Stromal cell of bone marrow (primary cell): Measurements from ENCODE around the gene SERBP1.
"Not testable (repeated sequence)": the region's sequence is repeated elsewhere in the genome, so short reads cannot be mapped to it uniquely, and the experiment has no call there.

Experiments
- DNase-seq: peaks from one replicate; pipeline ENCODE4 v3.0.0-alpha.2; 2012; ENCODE audit warnings: low read depth

Gene SERBP1

DNA sequence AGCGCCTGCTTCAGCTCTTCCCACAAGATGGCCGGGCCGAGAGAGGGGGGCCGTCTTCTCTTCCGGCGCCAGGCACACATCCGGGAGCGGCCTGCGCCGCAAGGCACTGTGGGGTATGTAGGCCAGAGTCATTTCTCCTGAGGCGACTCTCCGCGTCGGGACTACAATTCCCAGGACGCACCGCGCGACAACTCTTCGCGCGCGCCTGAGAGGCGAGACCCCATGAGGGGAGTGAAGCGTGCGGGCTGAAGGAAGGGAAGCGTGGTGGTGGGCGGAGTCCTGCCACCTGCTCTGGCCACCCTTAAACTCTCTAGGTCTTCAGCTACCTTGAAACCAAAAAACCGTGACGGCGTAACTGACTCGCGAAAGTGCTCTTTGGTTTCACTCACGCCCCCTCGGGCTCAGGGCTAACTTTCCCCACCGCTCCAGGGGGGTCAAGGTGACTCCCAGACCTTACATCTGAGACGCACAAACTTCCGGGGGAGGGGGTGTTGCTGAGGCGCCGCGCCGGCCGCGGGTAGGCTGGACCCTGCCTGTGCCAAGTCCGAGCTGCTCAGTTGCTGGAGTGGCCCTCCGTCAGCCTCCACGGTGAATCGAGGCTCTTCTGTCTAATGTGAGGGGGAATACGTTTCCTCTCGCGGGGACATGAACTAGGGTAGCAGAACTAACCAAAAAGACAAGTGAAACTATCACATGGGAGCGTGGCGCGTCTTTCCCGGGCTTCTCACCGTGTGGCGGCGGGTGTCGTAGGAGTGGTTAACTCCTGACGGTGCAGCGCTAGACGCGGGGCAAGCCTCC, at the start of gene SERBP1:
Gene SERBP1 (minus strand): TSS at position 45 of the 798 bp plus-strand sequence. CDS start 102 bp downstream, outside the sequence.
- DNase-seq: peak; percentile 88

GRCh38 chr1:67479146-67479891, 49.1 kb upstream of the SERBP1 start:
- peak; percentile 26 for DNase-seq

DNA sequence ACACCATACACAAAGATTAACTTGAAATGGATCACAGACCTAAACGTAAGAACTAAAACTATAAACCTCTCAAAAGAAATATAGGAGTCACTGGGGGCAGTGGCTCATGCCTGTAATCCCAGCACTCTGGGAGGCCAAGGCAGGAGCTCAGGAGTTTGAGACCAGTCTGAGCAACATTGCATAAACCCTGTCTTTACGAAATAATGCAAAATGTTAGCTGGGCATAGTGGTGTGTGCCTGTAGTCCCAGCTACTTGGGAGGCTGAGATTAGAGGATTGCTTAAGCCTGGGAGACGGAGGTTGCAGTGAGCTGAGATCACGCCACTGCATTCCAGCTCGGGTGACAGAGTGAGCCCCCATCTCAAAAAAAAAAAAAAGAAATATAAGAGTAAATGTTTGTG, 46.7 kb upstream of the SERBP1 start:
- DNase-seq: no peak

- DNase-seq: no peak
Measured at GRCh38 chr1:67476006-67476482, 45.8 kb upstream of the SERBP1 start.

DNA sequence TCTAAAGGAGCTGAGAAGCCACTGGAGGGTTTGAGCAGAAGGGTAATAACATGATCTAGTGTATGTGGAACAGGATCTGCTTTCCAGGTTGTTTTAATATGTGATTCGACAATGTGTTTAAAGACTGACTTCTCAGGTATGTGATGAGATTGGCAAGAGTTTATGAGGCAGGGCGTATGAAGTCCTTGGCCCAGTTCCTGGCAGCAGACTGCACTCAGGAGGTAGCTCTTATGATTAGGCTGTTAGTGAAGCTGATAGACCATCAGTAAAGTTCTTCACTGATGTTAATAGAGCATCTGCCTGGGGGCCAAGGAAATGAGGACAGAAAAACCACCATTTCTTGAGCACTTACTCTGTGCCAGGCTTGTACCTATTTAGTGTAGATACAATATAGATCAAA, 41.9 kb upstream of the SERBP1 start:
- no peak for DNase-seq

DNA sequence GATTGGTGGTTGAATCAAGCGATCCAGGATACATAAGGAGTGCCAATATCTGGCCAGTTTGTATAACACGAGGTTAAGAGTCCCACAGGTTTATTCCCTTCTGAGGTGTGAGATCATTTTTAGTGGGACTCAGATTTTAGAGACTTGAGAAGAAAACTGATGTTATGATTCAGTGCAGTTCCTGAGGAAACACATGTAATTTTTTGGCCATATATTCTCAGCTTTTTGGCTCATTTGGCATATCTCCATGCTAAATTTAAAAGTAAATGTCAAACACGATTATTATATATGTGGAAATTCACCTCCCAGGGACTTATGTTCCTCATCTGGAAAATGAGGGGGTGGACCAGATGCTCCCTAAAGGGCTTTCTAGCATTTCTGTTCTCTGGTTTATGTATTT, 39.2 kb upstream of the SERBP1 start:
- no peak for DNase-seq

DNA sequence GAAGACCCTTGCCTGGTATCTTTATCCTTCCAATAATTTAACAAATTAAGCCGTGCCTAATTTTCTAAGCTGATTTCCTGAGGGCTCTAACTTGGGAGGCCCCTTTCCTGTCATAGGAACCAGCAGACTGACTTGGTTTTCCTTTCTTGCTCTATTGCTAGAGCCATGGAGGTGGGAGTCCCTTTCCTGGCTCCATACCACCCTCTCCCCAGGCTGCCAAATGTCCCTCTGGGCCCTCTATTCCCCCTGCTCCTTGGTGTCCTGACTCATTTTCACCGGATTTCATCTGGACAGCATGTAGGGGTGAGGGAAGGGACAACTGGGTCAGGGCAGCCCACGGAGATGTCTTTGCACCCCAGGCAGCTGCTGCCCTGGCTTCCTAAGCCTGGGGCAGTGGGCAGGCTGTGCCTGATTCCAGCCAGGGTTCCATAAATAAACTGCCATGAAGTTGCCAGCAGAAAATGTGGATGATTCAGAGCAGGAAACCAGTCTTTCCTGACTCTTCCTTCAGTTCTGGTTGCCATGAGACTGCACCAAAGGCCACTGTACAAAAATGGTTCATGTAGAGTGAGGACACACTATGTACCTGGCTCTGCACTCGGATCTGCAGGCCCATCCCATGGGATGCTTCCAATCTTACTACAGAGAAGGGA, 38.0 kb upstream of the SERBP1 start:
- DNase-seq: peak; percentile 13

DNA sequence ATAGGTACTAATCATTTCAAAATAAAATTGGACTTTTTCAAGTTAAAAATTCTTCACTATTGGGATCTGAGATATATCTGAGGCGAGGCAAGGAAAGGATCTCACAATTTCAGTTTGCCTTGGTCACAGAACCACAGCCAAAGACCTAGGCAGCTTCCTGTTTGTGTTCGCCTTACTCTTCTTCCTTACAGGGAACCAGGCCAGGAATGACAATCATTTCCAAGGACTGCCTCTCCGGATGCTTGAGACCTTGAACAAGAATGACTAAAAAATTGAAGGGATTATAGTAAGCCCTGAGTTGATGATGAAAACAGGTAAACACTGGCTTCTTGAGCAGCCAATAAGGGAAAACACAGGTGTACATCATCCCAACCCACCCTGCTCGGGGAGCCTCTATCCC, 35.2 kb upstream of the SERBP1 start:
- DNase-seq: no peak

- DNase-seq: no peak
Measured at GRCh38 chr1:67464746-67465145, 34.5 kb upstream of the SERBP1 start.

DNA sequence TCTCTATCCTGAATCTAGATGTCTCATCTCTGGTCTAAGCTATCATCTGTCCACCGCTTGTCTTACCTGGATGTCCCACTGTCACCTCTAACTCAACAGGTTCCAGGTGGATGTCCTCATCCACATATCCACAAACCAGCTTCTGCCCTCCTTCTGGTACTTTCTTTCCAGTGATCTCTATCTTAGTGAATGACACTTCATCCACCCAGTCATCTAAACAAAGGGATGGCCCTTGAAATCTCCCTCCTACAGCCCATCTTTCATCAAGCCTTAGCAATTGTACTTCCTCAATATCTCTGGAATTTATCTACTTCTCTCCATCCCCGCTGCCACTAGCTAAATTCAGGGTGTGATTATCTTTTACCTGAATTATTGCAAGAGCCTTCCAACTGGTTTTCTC, 33.9 kb upstream of the SERBP1 start:
- no peak for DNase-seq

DNA sequence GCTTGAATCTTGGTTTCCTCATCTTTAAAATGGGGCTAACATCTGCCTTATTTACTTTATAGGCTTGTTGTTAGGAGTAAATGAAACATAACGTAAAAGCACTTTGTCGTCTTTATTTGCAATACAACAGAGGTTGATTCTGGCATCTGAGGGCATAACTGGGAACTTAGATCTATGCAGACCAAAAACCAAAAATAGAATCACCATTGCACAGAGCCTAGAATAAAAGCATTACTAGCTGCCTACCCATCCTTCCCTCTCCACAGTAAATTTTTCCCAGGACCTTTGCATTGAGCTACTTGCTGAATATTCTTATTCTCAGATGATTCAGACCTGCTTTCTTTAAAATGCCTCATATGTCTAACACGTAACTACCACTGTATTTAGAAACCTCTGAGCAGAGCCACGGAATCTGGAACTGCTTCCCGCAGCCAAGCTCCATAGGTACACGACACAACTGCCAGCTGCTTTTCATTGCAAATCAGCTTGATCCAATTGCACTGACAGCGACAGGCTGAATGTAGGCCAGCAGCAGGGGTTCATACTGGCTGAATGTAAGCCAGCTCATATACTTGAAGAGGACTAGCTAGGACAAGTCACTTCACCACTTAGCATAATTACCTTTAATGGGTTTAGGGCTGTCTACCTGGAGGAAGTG, 33.2 kb upstream of the SERBP1 start:
- DNase-seq: no peak

DNA sequence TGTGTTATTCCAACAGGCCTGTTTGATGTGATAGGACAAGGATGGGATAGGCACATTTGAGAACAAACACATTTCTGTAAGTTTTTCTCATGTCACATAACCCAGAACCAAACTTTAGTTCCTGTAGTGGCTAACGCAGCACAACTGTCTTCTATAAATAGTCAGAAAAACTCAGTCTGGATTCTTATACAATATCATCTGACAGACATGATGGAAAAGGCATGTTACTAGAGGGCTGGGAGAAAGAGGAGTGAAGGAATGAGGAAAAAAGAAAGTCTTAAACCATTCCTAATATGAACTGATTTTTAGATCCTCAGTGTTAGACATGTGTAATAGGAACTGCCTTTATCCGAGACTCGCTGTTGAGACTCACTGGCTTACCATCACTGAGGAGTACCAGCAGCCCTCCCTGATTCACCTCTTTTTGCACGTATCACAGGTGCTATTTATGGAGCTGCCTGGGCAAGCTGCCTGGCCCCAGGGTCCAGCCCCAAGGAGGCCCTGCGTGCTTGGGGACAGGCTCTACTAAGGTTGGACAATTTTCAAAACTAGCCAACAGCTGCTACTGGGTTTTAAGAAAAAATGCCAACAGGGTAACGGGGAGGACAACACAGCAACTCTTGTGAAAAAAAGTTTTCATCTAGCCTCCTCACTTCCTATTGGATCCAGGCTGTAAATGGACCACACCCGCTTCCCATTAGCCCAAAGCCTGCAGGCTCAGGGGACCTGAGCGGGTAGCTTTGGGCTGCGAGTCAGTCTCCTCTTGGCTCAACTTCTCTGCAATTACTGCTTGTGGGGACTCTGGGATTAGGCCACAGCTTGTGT, 30.7 kb upstream of the SERBP1 start:
- peak; percentile 66 for DNase-seq

DNA sequence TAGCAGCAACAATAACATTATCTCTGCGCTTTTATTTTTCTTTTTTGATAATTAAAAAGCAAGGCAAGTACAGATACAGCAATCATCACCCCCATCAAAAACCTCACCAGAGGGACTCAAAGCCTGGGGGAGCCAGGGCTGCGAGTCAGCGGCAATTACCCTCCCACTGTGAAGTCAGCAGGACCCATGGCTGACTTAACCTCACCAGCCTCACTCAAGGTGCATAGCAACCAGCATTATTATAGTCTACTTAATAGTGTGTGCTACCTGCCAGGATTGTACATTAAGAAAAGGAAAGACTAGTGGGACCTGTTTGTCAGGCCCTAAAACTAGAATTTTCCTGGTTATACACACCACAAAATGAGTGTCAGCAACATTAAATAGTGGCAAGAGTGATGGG, 28.9 kb upstream of the SERBP1 start:
- no peak for DNase-seq

DNA sequence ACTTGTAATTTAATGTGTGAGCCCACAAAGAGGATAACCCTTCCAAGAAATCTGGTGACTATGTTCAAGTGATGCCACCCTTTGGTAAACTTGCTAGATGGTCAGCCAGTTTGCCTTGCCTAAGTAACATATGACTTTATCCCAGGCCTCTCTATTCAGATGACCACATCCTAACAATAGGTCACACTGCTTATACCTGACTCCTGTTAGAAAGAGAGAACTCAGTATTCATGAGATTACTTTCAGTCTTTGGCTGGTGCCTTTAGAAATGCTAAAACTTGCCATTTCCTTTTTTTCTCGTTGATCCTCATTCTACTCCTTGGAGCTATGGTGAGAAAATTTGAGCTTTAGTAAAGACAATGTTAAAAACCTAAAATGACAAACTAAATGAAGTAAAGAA, 28.5 kb upstream of the SERBP1 start:
- no peak for DNase-seq

GRCh38 chr1:67457247-67457646, 27.0 kb upstream of the SERBP1 start:
- DNase-seq: no peak

GRCh38 chr1:67451815-67452214, 21.6 kb upstream of the SERBP1 start:
- no peak for DNase-seq

- no peak for DNase-seq
Measured at GRCh38 chr1:67451356-67451755, 21.2 kb upstream of the SERBP1 start.

GRCh38 chr1:67446893-67447292, 16.7 kb upstream of the SERBP1 start:
- no peak for DNase-seq

DNA sequence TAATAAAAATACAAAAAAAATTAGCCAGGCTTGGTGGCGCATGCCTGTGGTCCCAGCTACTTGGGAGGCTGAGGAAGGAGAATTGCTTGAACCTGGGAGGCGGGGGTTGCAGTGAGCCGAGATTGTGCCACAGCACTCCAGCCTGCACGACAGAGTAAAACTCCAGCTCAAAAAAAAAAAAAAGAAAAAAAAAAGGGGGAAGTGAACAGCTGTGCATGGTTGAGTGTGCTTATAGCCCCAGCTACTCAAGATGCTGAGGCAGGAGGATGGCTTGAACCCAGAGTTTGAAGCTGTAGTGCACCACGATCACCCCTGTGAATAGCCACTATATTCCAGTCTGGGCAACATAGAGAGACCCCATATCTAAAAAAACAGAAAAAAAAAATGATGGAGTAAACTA, 15.8 kb upstream of the SERBP1 start:
- not testable (repeated sequence) for DNase-seq

GRCh38 chr1:67441739-67442281, 11.6 kb upstream of the SERBP1 start:
- DNase-seq: no peak

- DNase-seq: peak; percentile 45
Measured at GRCh38 chr1:67441183-67441582, 11.0 kb upstream of the SERBP1 start.
